HepG2 (cell line): ENCODE data around the gene RB1. TPM values are rescaled to one million over a fixed set of nuclear protein-coding genes. Genes with fewer than 3 reads are reported as not detected.

Source experiments
- ATAC-seq: fragments of 200-7000 bp; cut with Tn5 transposase; 3 replicates; pipeline ENCODE4 v1.9.1; 2020; ENCODE audit warnings: mild to moderate bottlenecking, moderate library complexity
- BruUV-seq: library from RNA; stranded (reverse); fragments of 400-500 nt; replicated peaks from 2 replicates; lab custom pipeline; 2021; lab: Mats Ljungman, UMichigan
- CTCF ChIA-PET: fragments of 300-600 bp; formaldehyde crosslinking; extraction: SDS; loops from one replicate; lab custom pipeline; 2021; ENCODE audit warnings: low total read pairs, inconsistent platforms, low intra/inter-chr PET ratio; lab: Yijun Ruan, JAX
- POLR2A ChIA-PET: fragments of 350-600 bp; sonication (Branson Sonifier 250); formaldehyde crosslinking; loops from one replicate; lab custom pipeline; 2020; ENCODE audit warnings: antibody characterized with exemption, inconsistent platforms; lab: Yijun Ruan, JAX
- DNase-seq: peaks from one replicate; pipeline ENCODE4 v3.0.0-alpha.2; 2015; ENCODE audit warnings: low spot score
- FAIRE-seq: peaks from 3 replicates; lab custom pipeline; 2011; peaks lifted over from hg19 to GRCh38; lab: Jason Lieb, UNC
- H2AFZ ChIP-seq: one replicate; pipeline ENCODE4 v1.6.1; 2011; ENCODE audit warnings: low read length, inconsistent platforms
- H3K27ac ChIP-seq: fragments of 300-600 bp; 3 replicates; pipeline ENCODE4 v1.8.0; 2011; ENCODE audit warnings: mixed run types, mild to moderate bottlenecking, mixed read lengths, low read length, inconsistent platforms; ENCODE audit not compliant: insufficient read depth; ENCODE audit errors: extremely low read length
- H3K27me3 ChIP-seq, 2 experiments: fragments of 200-600 bp in 1 of 2; 2 replicates in 1 of 2; 3 replicates in 1 of 2; pipeline versions ENCODE4 v1.6.0 to v1.8.0; 2011; ENCODE audit warnings: low read length in 2 of 2, mild to moderate bottlenecking in 2 of 2, moderate library complexity in 2 of 2, inconsistent platforms in 1 of 2; ENCODE audit not compliant: insufficient read depth in 2 of 2, control insufficient read depth in 1 of 2
- H3K36me3 ChIP-seq, 2 experiments: fragments of 200-600 bp in 1 of 2; replicated peaks in 1 of 2; 2 replicates in 1 of 2; 3 replicates in 1 of 2; pipeline versions ENCODE4 v1.5.1 to v1.8.0; 2011; ENCODE audit warnings: low read length in 2 of 2, inconsistent platforms in 1 of 2; ENCODE audit not compliant: insufficient read depth in 2 of 2, control insufficient read depth in 1 of 2
- H3K4me1 ChIP-seq: 2 replicates; pipeline ENCODE4 v1.5.1; 2012; ENCODE audit warnings: low read length, inconsistent platforms; ENCODE audit not compliant: insufficient read depth
- H3K4me2 ChIP-seq: 2 replicates; pipeline ENCODE4 v1.6.0; 2011; ENCODE audit warnings: low read depth, low read length, inconsistent platforms
- H3K4me3 ChIP-seq, 3 experiments: fragments of 200-600 bp in 1 of 3; sonication (generic), shearing (Covaris generic) in 1 of 3; replicated peaks in 1 of 3; 2 replicates each; pipeline ENCODE4 v1.5.1; 2011 to 2016; ENCODE audit warnings: low read length in 3 of 3, inconsistent platforms in 2 of 3, low read depth in 2 of 3, mild to moderate bottlenecking in 2 of 3, control low read depth in 1 of 3, mixed read lengths in 1 of 3; ENCODE audit not compliant: insufficient read depth in 1 of 3
- H3K79me2 ChIP-seq: one replicate; pipeline ENCODE4 v1.6.1; 2011; ENCODE audit warnings: low read length, inconsistent platforms; ENCODE audit not compliant: insufficient read depth
- H3K9ac ChIP-seq: 2 replicates; pipeline ENCODE4 v1.6.0; 2011; ENCODE audit warnings: mild to moderate bottlenecking, low read depth, low read length, inconsistent platforms; ENCODE audit not compliant: insufficient read depth
- H3K9me3 ChIP-seq: 2 replicates; pipeline ENCODE4 v1.5.1; 2012; ENCODE audit warnings: mild to moderate bottlenecking, low read length
- H4K20me1 ChIP-seq: 2 replicates; pipeline ENCODE4 v1.6.0; 2011; ENCODE audit warnings: inconsistent platforms, mild to moderate bottlenecking, low read length, moderate library complexity; ENCODE audit not compliant: insufficient read depth
- BHLHE40 ChIP-seq: IDR thresholded peaks from 2 replicates; pipeline ENCODE4 v1.6.1; 2011; ENCODE audit warnings: low read length, improper control_type of control experiment
- ZBTB37 ChIP-seq: sonication (generic); formaldehyde crosslinking; IDR thresholded peaks from 2 replicates; pipeline ENCODE4 v1.4.0; 2020; ENCODE audit warnings: mild to moderate bottlenecking, missing genetic modification reagents
- ZBTB7A ChIP-seq: sonication (generic); formaldehyde crosslinking; IDR thresholded peaks from 2 replicates; pipeline ENCODE4 v1.8.0; 2022; ENCODE audit warnings: mild to moderate bottlenecking, missing genetic modification reagents
- ZFP82 ChIP-seq: sonication (generic); formaldehyde crosslinking; IDR thresholded peaks from 2 replicates; pipeline ENCODE4 v1.5.1; 2020; ENCODE audit warnings: mild to moderate bottlenecking, missing genetic modification reagents, borderline replicate concordance
- ZNF841 ChIP-seq: sonication (generic); formaldehyde crosslinking; IDR thresholded peaks from 2 replicates; pipeline ENCODE4 v1.8.1; 2023; ENCODE audit warnings: missing genetic modification reagents, borderline replicate concordance
- WGBS: methylation state at CpG from one replicate; pipeline ENCODE4 v1.1.6; 2017; ENCODE audit warnings: low lambda C conversion rate; 5-methylcytosine and 5-hydroxymethylcytosine counted together
- in situ Hi-C: cut with HindIII; loops from 2 replicates; pipeline ENCODE4 v1.10.0; 2017; ENCODE audit warnings: low pct_unique_long_range_greater_than_20kb; ENCODE audit not compliant: extremely low pct_ligation_motif_present
- intact Hi-C: fragments of 100-400 bp; cut with micrococcal nuclease; formaldehyde crosslinking; loops from one replicate; pipeline ENCODE4 v1.10.0; 2022; ENCODE audit not compliant: unreplicated experiment
- polyA plus RNA-seq, 8 experiments: library from polyadenylated mRNA; depleted of rRNA in 3 of 8; stranded (reverse) in 7 of 8; unstranded in 1 of 8; fragments of >200 nt; fragmentation: Illumina TruSeq in 4 of 8; extraction: Trizol in 4 of 8; gene quantifications; 2 replicates each; pipeline versions ENCODE4 v1.2.1 to v1.2.3, GENCODE V29; 2011 to 2016; ENCODE audit warnings: low read depth in 4 of 8, missing spikeins in 1 of 8, mixed read lengths in 1 of 8; ENCODE audit not compliant: insufficient read depth in 1 of 8
- total RNA-seq, 5 experiments: library from RNA; depleted of rRNA; stranded (reverse); fragments of >200 nt; fragmentation: Illumina TruSeq; extraction: Trizol; gene quantifications; 2 replicates each; pipeline ENCODE4 v1.2.3, GENCODE V29; 2016; ENCODE audit warnings: low read depth in 1 of 5
- TF ChIP-seq, protein P1 (sequence below): sonication (generic); formaldehyde crosslinking; IDR thresholded peaks from 2 replicates; pipeline ENCODE4 v1.4.0; 2020; ENCODE audit warnings: missing genetic modification reagents

The RB1 gene
- total and polyA plus RNA-seq, 2 of the 13 experiments (the other 11 are each of a cell fraction or from before 2014, with no cell fraction given) = 15.6 to 23.7 TPM

- 91% methylated on average over 17 of the region's 17 CpGs for WGBS
- peaks cover 13% of the 10 kb centered on the region for H3K79me2 ChIP-seq
- in situ Hi-C loops = loop anchor here (25.0 kb wide), 1 partner anchor 446 kb away; no protein-coding TSS in a partner anchor
- H3K27ac ChIP-seq = no peak overlapping the region
- peaks cover 5 to 8% of the 10 kb centered on the region in 2 experiments; a peak in 3 of 5 replicates for H3K36me3 ChIP-seq
- no peaks in the 10 kb centered on the region; the same call in 1 of the 2 replicates for H4K20me1 ChIP-seq
- no peak for TF ChIP-seq ZBTB7A
- no peak for TF ChIP-seq ZFP82
- TF ChIP-seq BHLHE40 = no peak
- no peak for TF ChIP-seq ZBTB37
- TF ChIP-seq ZNF841 (CRISPR knock-in tag) = no peak
- TF ChIP-seq, protein P1, sequence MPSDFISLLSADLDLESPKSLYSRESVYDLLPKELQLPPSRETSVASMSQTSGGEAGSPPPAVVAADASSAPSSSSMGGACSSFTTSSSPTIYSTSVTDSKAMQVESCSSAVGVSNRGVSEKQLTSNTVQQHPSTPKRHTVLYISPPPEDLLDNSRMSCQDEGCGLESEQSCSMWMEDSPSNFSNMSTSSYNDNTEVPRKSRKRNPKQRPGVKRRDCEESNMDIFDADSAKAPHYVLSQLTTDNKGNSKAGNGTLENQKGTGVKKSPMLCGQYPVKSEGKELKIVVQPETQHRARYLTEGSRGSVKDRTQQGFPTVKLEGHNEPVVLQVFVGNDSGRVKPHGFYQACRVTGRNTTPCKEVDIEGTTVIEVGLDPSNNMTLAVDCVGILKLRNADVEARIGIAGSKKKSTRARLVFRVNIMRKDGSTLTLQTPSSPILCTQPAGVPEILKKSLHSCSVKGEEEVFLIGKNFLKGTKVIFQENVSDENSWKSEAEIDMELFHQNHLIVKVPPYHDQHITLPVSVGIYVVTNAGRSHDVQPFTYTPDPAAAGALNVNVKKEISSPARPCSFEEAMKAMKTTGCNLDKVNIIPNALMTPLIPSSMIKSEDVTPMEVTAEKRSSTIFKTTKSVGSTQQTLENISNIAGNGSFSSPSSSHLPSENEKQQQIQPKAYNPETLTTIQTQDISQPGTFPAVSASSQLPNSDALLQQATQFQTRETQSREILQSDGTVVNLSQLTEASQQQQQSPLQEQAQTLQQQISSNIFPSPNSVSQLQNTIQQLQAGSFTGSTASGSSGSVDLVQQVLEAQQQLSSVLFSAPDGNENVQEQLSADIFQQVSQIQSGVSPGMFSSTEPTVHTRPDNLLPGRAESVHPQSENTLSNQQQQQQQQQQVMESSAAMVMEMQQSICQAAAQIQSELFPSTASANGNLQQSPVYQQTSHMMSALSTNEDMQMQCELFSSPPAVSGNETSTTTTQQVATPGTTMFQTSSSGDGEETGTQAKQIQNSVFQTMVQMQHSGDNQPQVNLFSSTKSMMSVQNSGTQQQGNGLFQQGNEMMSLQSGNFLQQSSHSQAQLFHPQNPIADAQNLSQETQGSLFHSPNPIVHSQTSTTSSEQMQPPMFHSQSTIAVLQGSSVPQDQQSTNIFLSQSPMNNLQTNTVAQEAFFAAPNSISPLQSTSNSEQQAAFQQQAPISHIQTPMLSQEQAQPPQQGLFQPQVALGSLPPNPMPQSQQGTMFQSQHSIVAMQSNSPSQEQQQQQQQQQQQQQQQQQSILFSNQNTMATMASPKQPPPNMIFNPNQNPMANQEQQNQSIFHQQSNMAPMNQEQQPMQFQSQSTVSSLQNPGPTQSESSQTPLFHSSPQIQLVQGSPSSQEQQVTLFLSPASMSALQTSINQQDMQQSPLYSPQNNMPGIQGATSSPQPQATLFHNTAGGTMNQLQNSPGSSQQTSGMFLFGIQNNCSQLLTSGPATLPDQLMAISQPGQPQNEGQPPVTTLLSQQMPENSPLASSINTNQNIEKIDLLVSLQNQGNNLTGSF (CRISPR knock-in tag) = no peak
- H3K4me3 ChIP-seq = no peak overlapping the region
- FAIRE-seq (no peak), DNase-seq (no peak), ATAC-seq (no peak)
- no TSS peak for BruUV-seq
- ChIA-PET POLR2A (no interaction called here), CTCF (no interaction called here)
- H3K4me1 ChIP-seq = no peaks in the 10 kb centered on the region
- H3K27me3 ChIP-seq = no peaks in the 10 kb centered on the region
- no peak overlapping the region for H3K9ac ChIP-seq
- intact Hi-C loops = no loop called here
- H3K4me2 ChIP-seq = no peak overlapping the region
- no peak overlapping the region for H2AFZ ChIP-seq
- no peaks in the 10 kb centered on the region for H3K9me3 ChIP-seq
These were observed 12.6 kb downstream of the RB1 start for GRCh38 chr13:48315969-48316650.
